ENCODE results near the gene VPS50. TPM values are rescaled to one million over a fixed set of nuclear protein-coding genes. Genes with fewer than 3 reads are reported as not detected.
"Not testable (repeated sequence)": the region's sequence is repeated elsewhere in the genome, so short reads cannot be mapped to it uniquely, and the experiment has no call there.

Gene VPS50
- total and polyA plus RNA-seq, 4 experiments from 2014 or later: 7.5 to 45.8 (median 26.0) TPM

GRCh38 chr7:93332172-93332571, 100.0 kb downstream of the VPS50 start:
- Histone ChIP-seq H3K4me3 (ENCODE audit: low read length in 2 of 2) (no peak overlapping the region), H3K4me1 (ENCODE audit: insufficient read depth, low read length) (no peaks in the 10 kb centered on the region), H3K9me3 (ENCODE audit: control insufficient read depth in 1 of 2, low read length in 2 of 2) (no peaks in the 10 kb centered on the region), H3K27me3 (ENCODE audit: insufficient read depth, low read length) (no peaks in the 10 kb centered on the region), H3K27ac (ENCODE audit: low read depth, low read length) (no peak overlapping the region), H3K36me3 (ENCODE audit: insufficient read depth, low read length) (no peaks in the 10 kb centered on the region)
- Mint-ChIP-seq H3K4me1 (no peaks in the 10 kb centered on the region), H3K4me3 (no peak overlapping the region), H3K36me3 (peaks cover 19 to 38% of the 10 kb centered on the region in 2 donors), H3K27ac (no peak overlapping the region), H3K9me3 (no peaks in the 10 kb centered on the region), H3K27me3 (no peaks in the 10 kb centered on the region)
- CTCF ChIA-PET (ENCODE audit: partially characterized antibody): no interaction called here
- no peak for DNase-seq
- intact Hi-C loops (cut with micrococcal nuclease): no loop called here
- POLR2A ChIA-PET (ENCODE audit: partially characterized antibody): no interaction called here

DNA sequence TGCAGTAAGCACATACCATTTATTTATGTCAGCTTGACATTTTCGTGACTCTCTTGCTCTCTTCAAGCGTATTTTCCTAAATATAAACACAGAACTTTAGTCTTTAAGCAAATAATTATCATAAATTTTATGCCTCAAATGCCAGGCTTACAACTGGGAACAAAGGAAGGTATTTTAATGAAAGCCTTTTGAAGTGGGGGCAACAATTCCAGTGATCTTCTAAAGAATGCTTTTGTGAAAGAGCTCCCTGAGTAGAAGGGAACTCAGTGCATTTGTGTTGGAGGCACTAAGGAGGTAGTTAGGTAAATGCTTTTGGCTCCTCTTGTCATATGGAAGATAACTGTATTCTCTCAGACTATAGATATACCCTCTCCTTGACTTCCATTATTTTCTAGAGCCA, 104.9 kb downstream of the VPS50 start:
- Mint-ChIP-seq H3K27me3 (no peaks in the 10 kb centered on the region), H3K4me3 (no peak overlapping the region), H3K4me1 (no peaks in the 10 kb centered on the region), H3K36me3 (peaks cover 55 to 65% of the 10 kb centered on the region in 2 donors), H3K27ac (no peak overlapping the region), H3K9me3 (peaks cover 0 to 2% (median 0%) of the 10 kb centered on the region in 8 donors)
- Histone ChIP-seq H3K4me1 (ENCODE audit: insufficient read depth, low read length) (no peaks in the 10 kb centered on the region), H3K27me3 (ENCODE audit: insufficient read depth, low read length) (no peaks in the 10 kb centered on the region), H3K36me3 (ENCODE audit: insufficient read depth, low read length) (no peaks in the 10 kb centered on the region), H3K4me3 (ENCODE audit: low read length in 2 of 2) (no peak overlapping the region), H3K27ac (ENCODE audit: low read depth, low read length) (no peak overlapping the region), H3K9me3 (ENCODE audit: control insufficient read depth in 1 of 2, low read length in 2 of 2) (no peaks in the 10 kb centered on the region)
- CTCF ChIA-PET (ENCODE audit: partially characterized antibody): no interaction called here
- intact Hi-C loops (cut with micrococcal nuclease): no loop called here
- no peak for DNase-seq
- POLR2A ChIA-PET (ENCODE audit: partially characterized antibody): no interaction called here

DNA sequence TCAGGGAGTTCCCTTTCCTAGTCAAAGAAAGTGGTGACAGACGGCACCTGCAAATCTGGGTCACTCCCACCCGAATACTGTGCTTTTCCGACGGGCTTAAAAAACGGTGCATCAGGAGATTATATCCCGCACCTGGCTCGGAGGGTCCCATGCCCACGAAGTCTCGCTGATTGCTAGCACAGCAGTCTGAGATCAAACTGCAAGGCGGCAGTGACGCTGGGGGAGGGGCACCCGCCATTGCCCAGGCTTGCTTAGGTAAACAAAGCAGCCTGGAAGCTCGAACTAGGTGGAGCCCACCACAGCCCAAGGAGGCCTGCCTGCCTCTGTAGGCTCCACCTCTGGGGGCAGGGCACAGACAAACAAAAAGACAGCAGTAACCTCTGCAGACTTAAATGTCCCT, 110.0 kb downstream of the VPS50 start:
- H3K4me1 ChIP-seq (ENCODE audit: insufficient read depth, low read length); H3K4me3 ChIP-seq (ENCODE audit: low read length in 2 of 2); DNase-seq; H3K9me3 Mint-ChIP-seq; POLR2A ChIA-PET (ENCODE audit: partially characterized antibody); CTCF ChIA-PET (ENCODE audit: partially characterized antibody); intact Hi-C loops (cut with micrococcal nuclease); H3K27ac Mint-ChIP-seq; H3K4me1 Mint-ChIP-seq; H3K27me3 Mint-ChIP-seq; H3K36me3 ChIP-seq (ENCODE audit: insufficient read depth, low read length); H3K27me3 ChIP-seq (ENCODE audit: insufficient read depth, low read length); H3K27ac ChIP-seq (ENCODE audit: low read depth, low read length); H3K9me3 ChIP-seq (ENCODE audit: control insufficient read depth in 1 of 2, low read length in 2 of 2); H3K4me3 Mint-ChIP-seq: not testable (repeated sequence)
- peaks cover 36 to 40% of the 10 kb centered on the region in 2 donors for H3K36me3 Mint-ChIP-seq

GRCh38 chr7:93350338-93350737, 118.2 kb downstream of the VPS50 start:
- Mint-ChIP-seq H3K4me3 (no peak overlapping the region), H3K36me3 (peaks cover 24 to 37% of the 10 kb centered on the region in 2 donors), H3K27ac (peak overlapping the region in 3 of 7 donors; percentile 62 to 91 (median 65)), H3K9me3 (no peaks in the 10 kb centered on the region), H3K4me1 (peaks cover 0 to 7% (median 3%) of the 10 kb centered on the region in 4 donors), H3K27me3 (no peaks in the 10 kb centered on the region)
- Histone ChIP-seq H3K4me1 (ENCODE audit: insufficient read depth, low read length) (no peaks in the 10 kb centered on the region), H3K9me3 (ENCODE audit: control insufficient read depth in 1 of 2, low read length in 2 of 2) (no peaks in the 10 kb centered on the region), H3K36me3 (ENCODE audit: insufficient read depth, low read length) (peaks cover under 1% of the 10 kb centered on the region), H3K27ac (ENCODE audit: low read depth, low read length) (no peak overlapping the region), H3K27me3 (ENCODE audit: insufficient read depth, low read length) (no peaks in the 10 kb centered on the region), H3K4me3 (ENCODE audit: low read length in 2 of 2) (no peak overlapping the region)
- ChIA-PET POLR2A (ENCODE audit: partially characterized antibody) (no interaction called here), CTCF (ENCODE audit: partially characterized antibody) (no interaction called here)
- DNase-seq: no peak
- intact Hi-C loops (cut with micrococcal nuclease): no loop called here

GRCh38 chr7:93352881-93353280, 120.7 kb downstream of the VPS50 start:
- no peak for DNase-seq
- Histone ChIP-seq H3K27ac (ENCODE audit: low read depth, low read length) (no peak overlapping the region), H3K4me3 (ENCODE audit: low read length in 2 of 2) (no peak overlapping the region), H3K27me3 (ENCODE audit: insufficient read depth, low read length) (no peaks in the 10 kb centered on the region), H3K36me3 (ENCODE audit: insufficient read depth, low read length) (peaks cover 3% of the 10 kb centered on the region), H3K4me1 (ENCODE audit: insufficient read depth, low read length) (no peaks in the 10 kb centered on the region), H3K9me3 (ENCODE audit: control insufficient read depth in 1 of 2, low read length in 2 of 2) (no peaks in the 10 kb centered on the region)
- Mint-ChIP-seq H3K27me3 (no peaks in the 10 kb centered on the region), H3K4me1 (peaks cover 0 to 7% (median 3%) of the 10 kb centered on the region in 4 donors), H3K4me3 (no peak overlapping the region), H3K27ac (no peak overlapping the region), H3K9me3 (no peaks in the 10 kb centered on the region), H3K36me3 (peaks cover 45 to 50% of the 10 kb centered on the region in 2 donors)
- intact Hi-C loops (cut with micrococcal nuclease): no loop called here
- CTCF ChIA-PET (ENCODE audit: partially characterized antibody): no interaction called here
- POLR2A ChIA-PET (ENCODE audit: partially characterized antibody): no interaction called here

DNA sequence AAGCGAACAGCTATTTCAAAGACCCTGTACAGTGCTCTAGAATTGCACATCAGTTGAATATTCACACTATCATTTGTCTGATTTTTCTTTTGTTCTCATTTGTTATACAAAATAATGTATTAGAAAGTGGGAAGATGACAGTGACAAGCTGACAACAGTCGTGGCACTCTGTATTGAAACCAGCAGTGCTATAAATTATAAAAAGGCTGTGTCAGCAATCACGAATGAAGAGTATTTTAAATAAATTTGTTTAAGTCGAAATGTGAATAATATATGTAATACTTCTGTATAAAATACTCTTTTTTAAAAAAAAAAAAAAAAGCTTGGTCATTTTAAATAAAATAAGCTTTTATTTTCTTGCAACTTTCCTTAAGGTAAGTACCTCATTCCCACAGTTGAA, 122.6 kb downstream of the VPS50 start:
- Mint-ChIP-seq H3K27me3 (no peaks in the 10 kb centered on the region), H3K4me3 (no peak overlapping the region), H3K9me3 (no peaks in the 10 kb centered on the region), H3K27ac (peak overlapping the region in 1 of 7 donors; percentile 2), H3K4me1 (no peaks in the 10 kb centered on the region), H3K36me3 (peaks cover 40 to 52% of the 10 kb centered on the region in 2 donors)
- Histone ChIP-seq H3K4me1 (ENCODE audit: insufficient read depth, low read length) (no peaks in the 10 kb centered on the region), H3K27ac (ENCODE audit: low read depth, low read length) (no peak overlapping the region), H3K27me3 (ENCODE audit: insufficient read depth, low read length) (no peaks in the 10 kb centered on the region), H3K36me3 (ENCODE audit: insufficient read depth, low read length) (peaks cover 3% of the 10 kb centered on the region), H3K4me3 (ENCODE audit: low read length in 2 of 2) (no peak overlapping the region), H3K9me3 (ENCODE audit: control insufficient read depth in 1 of 2, low read length in 2 of 2) (no peaks in the 10 kb centered on the region)
- no peak for DNase-seq
- CTCF ChIA-PET (ENCODE audit: partially characterized antibody): no interaction called here
- POLR2A ChIA-PET (ENCODE audit: partially characterized antibody): no interaction called here
- intact Hi-C loops (cut with micrococcal nuclease): no loop called here

GRCh38 chr7:93359520-93360198, 127.5 kb downstream of the VPS50 start:
- Histone ChIP-seq H3K27ac (ENCODE audit: low read depth, low read length) (no peak overlapping the region), H3K27me3 (ENCODE audit: insufficient read depth, low read length) (no peaks in the 10 kb centered on the region), H3K9me3 (ENCODE audit: control insufficient read depth in 1 of 2, low read length in 2 of 2) (no peaks in the 10 kb centered on the region), H3K4me1 (ENCODE audit: insufficient read depth, low read length) (no peaks in the 10 kb centered on the region), H3K36me3 (ENCODE audit: insufficient read depth, low read length) (peaks cover 3% of the 10 kb centered on the region), H3K4me3 (ENCODE audit: low read length in 2 of 2) (no peak overlapping the region)
- Mint-ChIP-seq H3K36me3 (peaks cover 29 to 30% of the 10 kb centered on the region in 2 donors), H3K4me1 (no peaks in the 10 kb centered on the region), H3K27ac (no peak overlapping the region), H3K27me3 (no peaks in the 10 kb centered on the region), H3K4me3 (no peak overlapping the region), H3K9me3 (no peaks in the 10 kb centered on the region)
- intact Hi-C loops (cut with micrococcal nuclease): no loop called here
- no peak for DNase-seq
- POLR2A ChIA-PET (ENCODE audit: partially characterized antibody): no interaction called here
- CTCF ChIA-PET (ENCODE audit: partially characterized antibody): no interaction called here

DNA sequence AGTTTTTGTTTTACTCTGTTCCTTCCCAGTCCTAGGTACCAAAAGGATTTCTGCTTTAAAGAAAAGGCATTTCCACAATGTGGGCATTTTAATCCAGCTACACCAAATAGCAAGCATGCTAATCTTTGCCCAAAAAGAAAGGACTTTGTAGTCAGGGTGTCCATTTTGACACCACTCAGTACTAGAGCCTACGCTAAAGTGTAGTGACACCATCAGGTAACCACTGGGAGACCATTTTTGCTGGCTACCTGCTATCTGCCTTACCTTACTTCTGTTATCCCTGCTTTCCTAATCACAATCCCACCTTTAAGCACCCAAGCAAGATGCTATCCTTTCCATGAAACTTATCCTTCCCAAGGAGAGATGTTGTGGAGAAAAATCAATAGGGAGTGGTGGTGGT, 129.7 kb downstream of the VPS50 start:
- Mint-ChIP-seq H3K36me3 (peaks cover 17 to 22% of the 10 kb centered on the region in 2 donors), H3K9me3 (no peaks in the 10 kb centered on the region), H3K27me3 (no peaks in the 10 kb centered on the region), H3K27ac (no peak overlapping the region), H3K4me1 (no peaks in the 10 kb centered on the region), H3K4me3 (no peak overlapping the region)
- no peaks in the 10 kb centered on the region for H3K4me1 ChIP-seq (ENCODE audit: insufficient read depth, low read length)
- DNase-seq: no peak
- H3K9me3 ChIP-seq (ENCODE audit: control insufficient read depth in 1 of 2, low read length in 2 of 2): no peaks in the 10 kb centered on the region
- H3K27ac ChIP-seq (ENCODE audit: low read depth, low read length): no peak overlapping the region
- H3K36me3 ChIP-seq (ENCODE audit: insufficient read depth, low read length): no peaks in the 10 kb centered on the region
- POLR2A ChIA-PET (ENCODE audit: partially characterized antibody): no interaction called here
- H3K4me3 ChIP-seq (ENCODE audit: low read length in 2 of 2): no peak overlapping the region
- CTCF ChIA-PET (ENCODE audit: partially characterized antibody): no interaction called here
- no peaks in the 10 kb centered on the region for H3K27me3 ChIP-seq (ENCODE audit: insufficient read depth, low read length)
- intact Hi-C loops (cut with micrococcal nuclease): no loop called here

Data from CD4-positive, alpha-beta memory T cell (primary cell).